ENCODE measurements around the gene TBC1D17.

DNA sequence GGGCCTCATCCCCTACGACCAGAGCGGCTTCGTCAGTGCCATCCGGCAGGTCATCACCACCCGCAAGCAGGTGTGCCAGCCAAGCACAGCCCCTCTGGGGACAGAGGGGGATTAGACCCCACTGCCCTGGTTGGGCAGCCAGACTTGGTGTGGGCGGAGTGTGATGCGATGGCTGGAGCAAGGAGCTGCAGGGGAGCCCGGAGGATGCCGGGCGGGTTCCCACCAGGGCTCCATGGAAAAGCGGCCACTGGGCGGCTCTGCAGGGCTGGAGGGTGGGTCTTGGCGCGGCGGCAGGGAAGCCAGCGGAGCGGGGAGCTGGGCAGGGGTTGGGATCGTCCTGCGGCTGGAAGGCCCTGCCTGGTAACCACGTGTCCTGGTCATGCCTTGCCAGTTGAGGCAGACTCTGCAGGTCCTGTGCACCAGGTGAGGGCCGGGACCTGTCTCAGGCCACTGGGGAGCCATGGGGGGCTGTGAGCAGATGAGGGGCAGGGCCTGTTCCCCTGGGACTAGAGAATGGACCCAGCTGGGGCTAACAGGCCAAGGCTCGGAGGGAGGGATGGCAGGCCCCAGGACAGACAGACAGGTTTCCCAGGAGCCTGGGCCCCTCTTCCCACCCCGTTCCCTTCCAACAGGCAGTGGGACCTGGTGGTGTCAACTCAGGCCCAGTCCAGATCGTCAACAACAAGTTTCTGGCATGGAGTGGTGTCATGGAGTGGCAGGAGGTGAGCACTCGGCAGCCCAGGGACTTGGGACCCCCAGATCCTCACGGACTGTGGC, 20.3 kb upstream of the TBC1D17 start:
- TF ChIP-seq EGR1 (IDR thresholded peaks at IDR 0.05; ENCODE audit: low read depth in 2 of 2) (no peak), YY1 (IDR thresholded peaks at IDR 0.05) (no peak)
- TF ChIP-seq, protein P1, sequence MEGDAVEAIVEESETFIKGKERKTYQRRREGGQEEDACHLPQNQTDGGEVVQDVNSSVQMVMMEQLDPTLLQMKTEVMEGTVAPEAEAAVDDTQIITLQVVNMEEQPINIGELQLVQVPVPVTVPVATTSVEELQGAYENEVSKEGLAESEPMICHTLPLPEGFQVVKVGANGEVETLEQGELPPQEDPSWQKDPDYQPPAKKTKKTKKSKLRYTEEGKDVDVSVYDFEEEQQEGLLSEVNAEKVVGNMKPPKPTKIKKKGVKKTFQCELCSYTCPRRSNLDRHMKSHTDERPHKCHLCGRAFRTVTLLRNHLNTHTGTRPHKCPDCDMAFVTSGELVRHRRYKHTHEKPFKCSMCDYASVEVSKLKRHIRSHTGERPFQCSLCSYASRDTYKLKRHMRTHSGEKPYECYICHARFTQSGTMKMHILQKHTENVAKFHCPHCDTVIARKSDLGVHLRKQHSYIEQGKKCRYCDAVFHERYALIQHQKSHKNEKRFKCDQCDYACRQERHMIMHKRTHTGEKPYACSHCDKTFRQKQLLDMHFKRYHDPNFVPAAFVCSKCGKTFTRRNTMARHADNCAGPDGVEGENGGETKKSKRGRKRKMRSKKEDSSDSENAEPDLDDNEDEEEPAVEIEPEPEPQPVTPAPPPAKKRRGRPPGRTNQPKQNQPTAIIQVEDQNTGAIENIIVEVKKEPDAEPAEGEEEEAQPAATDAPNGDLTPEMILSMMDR (IDR thresholded peaks at IDR 0.05; ENCODE audit: low read depth, low read length, missing input control), result no peak
